Measurements from ENCODE around the gene POU4F2. TPM values are rescaled to one million over a fixed set of nuclear protein-coding genes. Genes with fewer than 3 reads are reported as not detected.

Gene POU4F2
- total and polyA plus RNA-seq, 7 experiments from 2014 or later: not detected

Other genes starting within 250 kb of the POU4F2 start
- gene SLC10A7, start 117.0 kb upstream of the POU4F2 start, total RNA-seq: 10 to 100 TPM; 11.6 to 26.8 (median 16.1) TPM
- 1 to 10 TPM; 7.9 to 8.6 TPM for gene SLC10A7, start 117.0 kb upstream of the POU4F2 start, polyA plus RNA-seq

All from naive thymus-derived CD4-positive, alpha-beta T cell (primary cell).